NCI-H226 (cell line): Measurements from ENCODE around the gene KCNE1.
"Not testable (repeated sequence)": the region's sequence is repeated elsewhere in the genome, so short reads cannot be mapped to it uniquely, and the experiment has no call there.

Source experiments
- DNase-seq: peaks from one replicate; pipeline ENCODE4 v3.0.0-alpha.2; 2015

The KCNE1 gene

GRCh38 chr21:34510148-34511142, 1.6 kb downstream of the KCNE1 start:
- DNase-seq, result peak; percentile 71

DNA sequence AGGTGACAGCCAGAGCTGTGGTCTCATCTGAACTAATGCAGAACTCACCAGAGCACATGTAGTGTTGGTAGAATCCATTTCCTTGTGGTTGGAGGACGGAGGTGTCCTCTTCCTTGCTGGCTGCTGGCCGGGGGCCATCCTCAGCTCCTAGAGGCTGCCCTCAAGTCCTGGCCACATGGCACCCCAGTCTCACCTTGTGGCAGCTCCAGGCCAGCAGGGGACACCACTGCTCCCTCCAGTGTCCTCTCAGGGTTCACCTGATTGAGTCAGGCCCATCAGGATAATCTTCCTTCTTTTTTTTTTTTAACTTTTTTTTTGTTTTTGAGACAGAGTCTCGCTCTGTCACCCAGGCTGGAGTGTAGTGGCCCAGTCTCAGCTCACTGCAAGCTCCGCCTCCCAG, 2.9 kb downstream of the KCNE1 start:
- DNase-seq, result no peak

GRCh38 chr21:34504595-34504994, 7.4 kb downstream of the KCNE1 start:
- no peak for DNase-seq

GRCh38 chr21:34502480-34503106, 9.4 kb downstream of the KCNE1 start:
- DNase-seq, result no peak

DNA sequence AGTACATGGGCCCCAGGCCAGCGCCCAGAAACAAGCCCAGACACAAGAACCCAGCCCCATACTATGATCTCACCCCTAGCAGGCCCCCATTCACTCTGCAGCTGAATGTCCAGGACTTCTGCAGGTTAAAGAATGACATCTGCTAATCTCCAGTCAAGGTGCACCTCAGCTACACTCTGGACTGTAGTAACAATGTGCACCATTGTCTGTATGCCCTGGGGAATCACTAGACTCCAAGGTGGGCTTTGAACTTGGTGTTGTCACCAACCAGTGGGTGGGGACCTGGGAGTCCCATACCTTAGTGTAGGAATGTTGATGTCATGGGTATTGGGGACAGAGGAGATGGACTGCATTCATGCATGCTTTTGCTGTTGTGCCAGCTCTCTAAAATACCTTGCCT, 10.3 kb downstream of the KCNE1 start:
- no peak for DNase-seq

DNA sequence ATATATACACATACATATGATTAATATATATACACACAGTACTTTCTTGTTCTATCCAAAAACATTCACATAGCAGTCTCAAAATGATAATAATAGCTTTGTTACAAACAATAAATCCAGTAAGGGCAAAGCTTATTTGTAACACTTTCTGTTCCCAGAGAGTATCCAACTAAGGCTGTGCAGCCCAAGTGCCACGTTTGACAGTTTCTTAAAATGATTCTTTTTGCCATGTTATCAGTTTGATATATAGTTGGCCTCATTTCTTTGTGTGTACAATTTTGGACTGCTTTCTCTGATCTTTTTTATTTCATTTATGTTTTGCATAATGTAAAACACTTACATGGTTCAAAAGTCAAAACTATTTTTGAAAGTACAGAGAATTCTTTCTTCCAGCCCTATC, 11.8 kb downstream of the KCNE1 start:
- DNase-seq, result no peak

- DNase-seq, result peak; percentile 26
These were observed 12.9 kb downstream of the KCNE1 start for GRCh38 chr21:34499116-34499515.

- no peak for DNase-seq
These were observed 13.4 kb downstream of the KCNE1 start for GRCh38 chr21:34498623-34499022.

- DNase-seq, result not testable (repeated sequence)
These were observed 28.2 kb downstream of the KCNE1 start for GRCh38 chr21:34483854-34484253.

DNA sequence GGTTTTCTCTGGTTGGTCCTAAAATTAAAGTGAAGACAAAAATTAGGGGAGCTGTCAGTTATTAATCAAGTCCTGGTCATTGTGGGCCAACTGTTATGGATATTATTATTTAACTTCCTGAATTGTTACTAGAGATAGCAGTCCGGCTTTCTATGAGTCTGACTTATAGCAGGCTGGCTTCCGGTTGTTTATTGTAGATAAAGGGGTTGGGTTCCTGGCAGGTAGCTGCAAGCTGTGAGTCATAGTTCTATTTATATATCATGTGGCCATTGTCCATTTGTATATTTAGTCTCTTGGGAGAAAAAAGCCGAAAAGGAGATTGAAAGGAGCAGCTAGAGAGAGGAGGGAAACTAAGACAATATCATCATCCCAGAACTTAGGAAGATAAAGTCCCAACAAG, 28.6 kb downstream of the KCNE1 start:
- not testable (repeated sequence) for DNase-seq

DNA sequence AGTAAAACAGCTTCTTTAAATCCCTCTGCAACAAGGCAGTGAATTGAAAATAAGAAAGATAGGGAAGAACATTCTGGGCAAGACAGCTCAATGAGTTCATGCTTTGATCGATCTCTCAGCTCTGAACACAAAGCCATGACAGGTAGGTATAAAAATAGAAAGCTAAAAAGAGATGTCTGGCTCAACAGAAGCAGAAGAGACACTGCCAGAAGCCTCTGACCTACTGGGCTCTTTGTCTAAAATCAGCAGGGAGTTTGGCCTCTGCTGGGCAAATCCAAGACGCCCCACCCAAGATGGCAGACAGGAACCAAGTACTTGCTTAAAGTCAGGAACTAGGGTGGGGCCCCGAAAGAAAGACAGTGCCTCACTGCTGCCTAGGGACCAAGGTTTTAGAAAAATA, 44.7 kb downstream of the KCNE1 start:
- not testable (repeated sequence) for DNase-seq

GRCh38 chr21:34459426-34459825, 52.6 kb downstream of the KCNE1 start:
- not testable (repeated sequence) for DNase-seq

DNA sequence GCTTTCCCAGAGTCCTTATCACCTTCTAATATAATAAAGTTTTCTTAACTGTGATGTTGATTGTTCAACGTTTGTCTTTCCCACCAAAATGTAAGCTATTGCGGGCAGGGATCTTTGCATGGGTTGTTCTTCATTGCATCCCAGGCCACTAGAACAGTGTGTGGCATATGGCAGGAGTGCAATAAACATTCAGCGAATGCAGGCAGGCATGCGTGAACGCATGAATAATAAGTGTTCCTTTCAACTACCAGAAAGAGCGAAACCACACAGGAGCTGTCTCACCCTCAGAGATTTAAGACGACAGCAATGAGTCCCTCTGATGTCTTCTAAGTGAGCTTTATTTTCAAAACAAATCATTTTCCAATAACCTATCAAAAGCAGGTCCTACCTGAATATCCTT, 53.7 kb downstream of the KCNE1 start:
- not testable (repeated sequence) for DNase-seq

DNA sequence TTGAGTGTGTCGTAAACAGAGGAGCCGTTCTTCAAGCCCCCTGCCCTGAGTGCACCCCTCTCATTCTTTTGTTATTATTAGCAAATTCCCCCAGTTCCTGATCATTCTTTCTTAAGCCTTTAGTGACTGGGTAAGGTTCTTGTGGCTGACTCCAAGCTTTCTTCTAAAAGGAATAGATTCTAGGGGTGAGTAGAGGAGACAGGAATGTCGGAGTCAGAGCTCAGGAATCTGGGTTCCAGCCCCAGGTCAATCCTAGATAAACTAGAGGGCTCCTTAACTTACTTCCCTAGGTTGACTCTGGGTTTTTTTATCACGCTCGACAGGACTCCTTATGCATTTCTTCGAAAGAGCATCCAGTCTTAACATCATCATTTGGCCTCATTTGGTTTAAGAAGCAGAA, 55.8 kb downstream of the KCNE1 start:
- DNase-seq, result not testable (repeated sequence)

- DNase-seq, result not testable (repeated sequence)
These were observed 56.4 kb downstream of the KCNE1 start for GRCh38 chr21:34455628-34456027.

GRCh38 chr21:34447018-34447417, 65.0 kb downstream of the KCNE1 start:
- not testable (repeated sequence) for DNase-seq

- not testable (repeated sequence) for DNase-seq
These were observed 68.5 kb downstream of the KCNE1 start for GRCh38 chr21:34443486-34443885.

- DNase-seq, result not testable (repeated sequence)
These were observed 82.3 kb downstream of the KCNE1 start for GRCh38 chr21:34429710-34430109.

DNA sequence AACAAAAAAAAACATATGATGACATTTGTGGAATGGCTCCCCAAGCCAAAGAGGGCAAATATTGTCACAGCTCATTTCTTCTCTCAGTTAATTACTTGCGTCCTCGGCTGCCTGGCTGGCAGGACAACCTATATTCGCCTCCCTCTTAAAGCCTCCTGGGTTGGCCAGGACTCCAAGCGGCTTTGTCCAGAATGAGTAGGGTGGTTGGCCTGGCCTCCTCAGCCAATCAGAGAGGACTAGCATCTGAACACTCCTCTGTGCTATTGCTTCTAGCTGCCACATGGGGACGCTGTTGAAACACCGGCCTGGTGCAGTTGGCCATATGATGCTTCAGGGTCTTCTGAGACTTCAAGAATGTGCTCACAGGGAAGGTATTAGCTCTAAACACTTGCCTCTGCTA, 83.6 kb downstream of the KCNE1 start:
- not testable (repeated sequence) for DNase-seq

DNA sequence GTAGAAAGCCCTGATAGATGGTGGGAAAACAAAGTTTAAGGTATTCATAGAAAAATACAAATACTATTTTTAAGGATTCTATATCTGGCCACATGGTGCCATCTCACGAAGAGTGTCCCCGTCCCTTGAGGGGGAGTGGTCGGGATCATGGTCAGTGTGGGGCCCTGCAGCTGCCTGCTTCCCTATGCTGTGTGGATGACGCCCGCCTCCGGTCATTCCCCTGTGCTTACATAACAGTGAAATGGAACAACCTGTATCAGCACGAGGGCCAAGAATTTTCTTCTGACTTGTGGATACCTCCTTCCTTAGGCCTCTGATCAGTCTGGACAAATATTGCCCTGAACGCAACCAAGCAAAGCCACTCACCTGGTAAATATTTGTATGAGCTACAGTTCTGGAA, 84.7 kb downstream of the KCNE1 start:
- DNase-seq, result not testable (repeated sequence)

DNA sequence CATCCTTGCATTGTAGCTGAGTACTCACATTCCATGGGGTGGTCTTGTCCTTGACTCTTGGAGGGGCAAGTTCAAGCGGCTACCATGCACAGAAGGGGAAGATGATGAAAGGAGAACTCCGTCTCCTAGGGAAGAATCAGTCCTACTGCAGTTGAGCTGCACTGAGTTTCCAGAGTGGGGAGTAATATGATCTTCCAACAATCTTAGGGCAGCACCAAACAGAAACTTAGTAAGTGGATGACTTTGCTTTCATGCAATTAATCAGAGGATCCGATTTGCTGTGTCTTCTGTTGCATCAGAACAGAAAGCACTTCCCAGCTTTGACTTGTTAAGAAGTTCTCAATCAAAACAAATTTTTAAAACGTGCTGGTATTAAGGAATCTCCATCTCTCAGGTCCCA, 88.2 kb downstream of the KCNE1 start, which contains the start of gene SMIM34:
Gene SMIM34, minus strand, starts transcription at position 147 of the 400 bp plus-strand sequence. Its CDS starts 112 bp downstream, at position 35.
- DNase-seq, result not testable (repeated sequence)

DNA sequence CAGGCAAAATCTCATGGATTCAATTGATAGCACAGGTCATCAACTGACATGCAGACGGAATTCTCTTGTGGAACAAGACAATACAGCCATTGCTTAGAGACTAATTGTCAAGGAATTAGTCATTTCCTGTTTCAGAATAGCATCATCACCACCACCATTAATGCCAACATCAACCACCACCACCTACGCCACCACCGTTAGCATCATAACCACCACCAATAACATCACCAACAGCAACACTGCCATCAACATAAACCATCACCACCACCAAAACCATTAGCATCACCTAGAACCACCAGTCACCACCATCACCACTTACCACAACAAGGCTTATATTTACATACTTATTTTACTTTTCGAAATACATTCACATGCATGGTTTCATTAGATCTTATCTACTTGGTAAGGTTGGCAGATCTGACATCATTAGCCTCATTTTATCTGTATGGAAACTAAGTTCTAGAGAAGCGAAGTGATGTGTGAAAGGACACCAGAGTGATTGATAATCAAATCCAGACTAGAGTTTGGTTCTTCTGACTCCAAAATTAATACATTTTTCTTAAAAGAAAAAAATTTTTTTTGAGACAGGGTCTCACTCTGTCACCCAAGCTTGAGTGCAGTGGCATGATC, 94.4 kb downstream of the KCNE1 start:
- DNase-seq, result not testable (repeated sequence)

DNA sequence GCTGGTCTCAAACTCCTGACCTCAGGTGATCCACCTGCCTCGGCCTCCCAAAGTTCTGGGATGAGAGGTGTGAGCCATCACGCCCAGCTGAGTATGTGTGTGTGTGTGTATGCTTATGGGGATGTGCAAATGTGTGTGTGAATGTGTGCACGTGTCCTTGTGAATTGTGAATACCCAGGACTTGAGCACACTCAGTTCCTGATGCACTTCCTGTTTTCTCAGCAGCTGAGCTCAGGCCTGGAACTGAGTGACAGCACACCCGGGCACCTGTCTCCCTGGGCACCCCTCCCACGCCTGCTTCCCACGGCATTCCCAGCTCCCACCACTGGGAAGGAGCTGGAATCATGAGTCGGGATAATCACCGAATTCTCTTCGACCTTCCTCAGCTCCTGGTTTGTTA, 104.7 kb downstream of the KCNE1 start:
- not testable (repeated sequence) for DNase-seq
